ENCODE results near the gene IFNAR1. TPM values are rescaled to one million over a fixed set of nuclear protein-coding genes. Genes with fewer than 3 reads are reported as not detected.

IFNAR1 gene
- total and polyA plus RNA-seq, 9 of the 15 experiments (the other 6 are each of a cell fraction or from before 2014, with no cell fraction given): 8.6 to 31.8 (median 14.8) TPM

DNA sequence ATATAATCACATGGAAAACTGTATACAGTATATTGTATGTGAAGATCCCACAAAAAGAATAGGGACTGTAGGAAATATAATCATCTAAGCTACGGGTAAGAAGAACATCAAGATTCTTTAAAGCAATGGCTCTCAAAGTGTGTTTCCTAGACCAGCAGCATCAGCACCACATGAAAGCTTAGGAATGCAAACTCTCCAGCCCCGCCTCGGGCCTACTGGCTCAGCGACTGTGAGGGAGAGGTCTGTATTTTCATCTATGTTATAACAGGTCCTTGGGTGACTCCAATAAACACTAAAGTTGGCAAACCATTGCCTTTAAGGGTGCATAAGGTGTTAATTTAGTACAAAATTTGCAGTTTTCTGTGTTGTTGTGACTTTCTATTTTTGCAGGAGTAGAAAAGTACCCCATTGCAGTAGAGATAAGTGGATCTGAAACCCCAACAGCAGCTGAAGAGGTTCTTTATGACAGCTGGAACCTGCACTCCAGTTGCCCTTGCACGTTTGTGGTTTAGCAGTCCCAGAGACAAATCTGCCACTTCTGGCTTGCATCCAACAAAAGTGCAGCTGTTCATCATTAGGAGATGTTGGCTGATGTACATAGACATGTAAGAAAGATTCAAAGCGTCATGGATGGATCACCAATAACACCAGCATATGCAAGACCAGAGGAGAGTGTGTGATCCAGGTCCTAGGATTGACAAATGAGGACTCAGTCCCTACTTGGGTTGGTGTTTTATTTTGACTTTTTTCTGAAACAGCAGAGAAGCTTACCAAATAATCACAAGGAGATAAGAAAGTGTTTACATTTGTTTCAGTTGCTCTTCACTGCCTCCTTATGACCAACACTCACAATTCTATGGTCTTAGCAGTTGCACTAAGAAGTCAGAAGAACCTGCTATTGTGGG lies 15.9 kb upstream of the IFNAR1 start (continued):
- no peak for TF ChIP-seq E4F1 (CRISPR knock-in tag; IDR thresholded peaks at IDR 0.05; ENCODE audit: borderline replicate concordance)
- no peak for TF ChIP-seq POU5F1 (IDR thresholded peaks at IDR 0.05; ENCODE audit: borderline replicate concordance, low read depth, low read length, partially characterized antibody)
- TF ChIP-seq HDAC6 (IDR thresholded peaks at IDR 0.05; ENCODE audit: low read depth, low read length): no peak
- TF ChIP-seq TFAP4 (CRISPR knock-in tag; IDR thresholded peaks at IDR 0.05; ENCODE audit: borderline replicate concordance): peak; percentile 54
- TF ChIP-seq, protein P1, sequence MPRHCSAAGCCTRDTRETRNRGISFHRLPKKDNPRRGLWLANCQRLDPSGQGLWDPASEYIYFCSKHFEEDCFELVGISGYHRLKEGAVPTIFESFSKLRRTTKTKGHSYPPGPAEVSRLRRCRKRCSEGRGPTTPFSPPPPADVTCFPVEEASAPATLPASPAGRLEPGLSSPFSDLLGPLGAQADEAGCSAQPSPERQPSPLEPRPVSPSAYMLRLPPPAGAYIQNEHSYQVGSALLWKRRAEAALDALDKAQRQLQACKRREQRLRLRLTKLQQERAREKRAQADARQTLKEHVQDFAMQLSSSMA (CRISPR knock-in tag; IDR thresholded peaks at IDR 0.05): no peak
- TF ChIP-seq SUPT5H (IDR thresholded peaks at IDR 0.05): no peak
- peak; percentile 40; the same call in 1 of the 2 replicates for TF ChIP-seq MTA2 (IDR thresholded peaks at IDR 0.05; ENCODE audit: low read depth)
- TF ChIP-seq ERF (CRISPR knock-in tag; IDR thresholded peaks at IDR 0.05): no peak
- TF ChIP-seq ZEB2 (IDR thresholded peaks at IDR 0.05): no peak
- no peak for TF ChIP-seq ZNF592 (IDR thresholded peaks at IDR 0.05)
- no peak for TF ChIP-seq ZNF3 (CRISPR knock-in tag; IDR thresholded peaks at IDR 0.05)
- peak; percentile 39 for TF ChIP-seq DACH1 (IDR thresholded peaks at IDR 0.05; ENCODE audit: partially characterized antibody)
- TF ChIP-seq MCM2 (IDR thresholded peaks at IDR 0.05; ENCODE audit: low read depth): no peak
- no peak for TF ChIP-seq MTA3 (IDR thresholded peaks at IDR 0.05; ENCODE audit: borderline replicate concordance)
- TF ChIP-seq CREM (IDR thresholded peaks at IDR 0.05; ENCODE audit: low read depth): no peak
- TF ChIP-seq RB1 (IDR thresholded peaks at IDR 0.05; ENCODE audit: low read depth): no peak
- TF ChIP-seq, protein P2, sequence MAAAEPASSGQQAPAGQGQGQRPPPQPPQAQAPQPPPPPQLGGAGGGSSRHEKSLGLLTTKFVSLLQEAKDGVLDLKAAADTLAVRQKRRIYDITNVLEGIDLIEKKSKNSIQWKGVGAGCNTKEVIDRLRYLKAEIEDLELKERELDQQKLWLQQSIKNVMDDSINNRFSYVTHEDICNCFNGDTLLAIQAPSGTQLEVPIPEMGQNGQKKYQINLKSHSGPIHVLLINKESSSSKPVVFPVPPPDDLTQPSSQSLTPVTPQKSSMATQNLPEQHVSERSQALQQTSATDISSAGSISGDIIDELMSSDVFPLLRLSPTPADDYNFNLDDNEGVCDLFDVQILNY (CRISPR knock-in tag; IDR thresholded peaks at IDR 0.05): no peak
- no peak for TF ChIP-seq ZKSCAN8 (CRISPR knock-in tag; IDR thresholded peaks at IDR 0.05)
- TF ChIP-seq PYGO2 (tag; IDR thresholded peaks at IDR 0.05): no peak
